ENCODE results near the gene HOGA1.

The HOGA1 gene

GRCh38 chr10:97651773-97652172 lies 67.6 kb downstream of the HOGA1 start:
- no peak for DNase-seq

- no peak for DNase-seq
Measured at GRCh38 chr10:97656777-97657176, 72.6 kb downstream of the HOGA1 start.

- DNase-seq, result no peak
Measured at GRCh38 chr10:97659589-97659988, 75.4 kb downstream of the HOGA1 start.

Measured in hematopoietic multipotent progenitor cell treated with erythropoietin and hydrocortisone succinate and interleukin-3 and kit ligand, for 8 days (in vitro differentiated cells).